GM23338 (cell line): ENCODE data around the gene AGBL5. TPM values are rescaled to one million over a fixed set of nuclear protein-coding genes. Genes with fewer than 3 reads are reported as not detected.

ENCODE experiments used
- ATAC-seq: fragments of 200-7000 bp; cut with Tn5 transposase; 3 replicates; pipeline ENCODE4 v1.9.1; 2020
- DNase-seq: peaks from one replicate; pipeline ENCODE4 v3.0.0-alpha.2; 2015; ENCODE audit warnings: low spot score
- H2AFZ ChIP-seq: fragments of 200-600 bp; sonication (generic); 2 replicates; pipeline ENCODE4 v1.8.0; 2016; ENCODE audit warnings: antibody characterized with exemption, mild to moderate bottlenecking, moderate library complexity
- H3F3A ChIP-seq: fragments of 200-600 bp; sonication (generic); replicated peaks from 2 replicates; pipeline ENCODE4 v1.8.0; 2017; ENCODE audit warnings: antibody characterized with exemption, mixed run types, low read depth
- H3K27ac ChIP-seq: fragments of 200-600 bp; sonication (generic); 2 replicates; pipeline ENCODE4 v1.6.1; 2016; ENCODE audit warnings: low read depth
- H3K27me3 ChIP-seq: fragments of 200-600 bp; sonication (generic); 2 replicates; pipeline ENCODE4 v1.8.0; 2016; ENCODE audit warnings: mild to moderate bottlenecking, mixed run types, moderate library complexity; ENCODE audit not compliant: insufficient read depth
- H3K36me3 ChIP-seq: fragments of 200-600 bp; sonication (generic); 2 replicates; pipeline ENCODE4 v1.8.0; 2016; ENCODE audit warnings: mild to moderate bottlenecking; ENCODE audit not compliant: insufficient read depth
- H3K4me1 ChIP-seq: fragments of 200-600 bp; sonication (generic); 2 replicates; pipeline ENCODE4 v1.8.0; 2016; ENCODE audit warnings: mild to moderate bottlenecking, moderate library complexity; ENCODE audit not compliant: insufficient read depth
- H3K4me2 ChIP-seq: fragments of 200-600 bp; sonication (generic); 2 replicates; pipeline ENCODE4 v1.7.1; 2017; ENCODE audit warnings: mixed run types
- H3K4me3 ChIP-seq: fragments of 200-600 bp; sonication (generic); 2 replicates; pipeline ENCODE4 v1.6.1; 2016; ENCODE audit warnings: mixed run types
- H3K79me2 ChIP-seq: fragments of 200-600 bp; sonication (generic); replicated peaks from 2 replicates; pipeline ENCODE4 v1.8.0; 2017; ENCODE audit warnings: mild to moderate bottlenecking; ENCODE audit not compliant: insufficient read depth
- H3K9me2 ChIP-seq: fragments of 200-600 bp; sonication (generic); 2 replicates; pipeline ENCODE4 v1.8.0; 2017; ENCODE audit not compliant: insufficient read depth
- H4K20me1 ChIP-seq: fragments of 200-600 bp; sonication (generic); replicated peaks from 2 replicates; pipeline ENCODE4 v1.8.0; 2017; ENCODE audit warnings: mild to moderate bottlenecking; ENCODE audit not compliant: insufficient read depth
- H3K27ac Mint-ChIP-seq: 2 replicates; pipeline ENCODE4 v1.8.0; 2020; ENCODE audit warnings: inconsistent platforms, mild to moderate bottlenecking, moderate library complexity, mixed read lengths
- H3K27me3 Mint-ChIP-seq: 3 replicates; pipeline ENCODE4 v1.8.0; 2022; ENCODE audit warnings: low read depth, mild to moderate bottlenecking, moderate library complexity, mixed read lengths, inconsistent platforms; ENCODE audit not compliant: insufficient read depth, poor library complexity
- H3K36me3 Mint-ChIP-seq: 3 replicates; pipeline ENCODE4 v1.8.0; 2021; ENCODE audit warnings: low read depth, mild to moderate bottlenecking, inconsistent platforms, moderate library complexity, mixed read lengths
- H3K4me1 Mint-ChIP-seq: 3 replicates; pipeline ENCODE4 v1.8.0; 2020; ENCODE audit warnings: mild to moderate bottlenecking, inconsistent platforms, mixed read lengths
- H3K4me3 Mint-ChIP-seq: 3 replicates; pipeline ENCODE4 v1.8.0; 2021; ENCODE audit warnings: moderate library complexity, mild to moderate bottlenecking, inconsistent platforms, mixed read lengths
- H3K9me3 Mint-ChIP-seq: 3 replicates; pipeline ENCODE4 v1.8.0; 2020; ENCODE audit warnings: moderate library complexity, mild to moderate bottlenecking, inconsistent platforms, mixed read lengths
- CREB1 ChIP-seq: fragments of 250-450 bp; sonication (Bioruptor Pico); IDR thresholded peaks from 2 replicates; pipeline ENCODE4 v1.5.0; 2020; ENCODE audit warnings: low read depth, mild to moderate bottlenecking, moderate library complexity
- CTCF ChIP-seq, 2 experiments: fragments of 200-600 bp in 1 of 2; sonication (generic) in 1 of 2; conservative IDR thresholded peaks; 2 replicates each; pipeline versions ENCODE4 v1.5.1 to v1.6.1; 2016 to 2017; ENCODE audit warnings: antibody characterized with exemption in 2 of 2, low read depth in 2 of 2, mild to moderate bottlenecking in 2 of 2, moderate library complexity in 1 of 2
- ETS1 ChIP-seq: IDR thresholded peaks from 2 replicates; pipeline ENCODE4 v1.6.1; 2016; ENCODE audit warnings: antibody characterized with exemption
- EZH2 ChIP-seq: fragments of 200-600 bp; sonication (generic); IDR thresholded peaks from one replicate; pipeline ENCODE4 v1.8.0; 2017; ENCODE audit warnings: antibody characterized with exemption, mild to moderate bottlenecking, low read depth; ENCODE audit not compliant: unreplicated experiment
- NANOG ChIP-seq: IDR thresholded peaks from 2 replicates; pipeline ENCODE4 v1.6.1; 2016; ENCODE audit warnings: antibody characterized with exemption, borderline replicate concordance
- REST ChIP-seq: IDR thresholded peaks from one replicate; pipeline ENCODE4 v1.6.1; 2018; ENCODE audit warnings: antibody characterized with exemption; ENCODE audit not compliant: unreplicated experiment
- STAT1 ChIP-seq: IDR thresholded peaks from one replicate; pipeline ENCODE4 v1.6.1; 2016; ENCODE audit warnings: antibody characterized with exemption; ENCODE audit not compliant: unreplicated experiment
- ZNF114 ChIP-seq: fragments of 250-450 bp; sonication (Bioruptor Pico); IDR thresholded peaks from 2 replicates; pipeline ENCODE4 v1.5.0; 2020; ENCODE audit warnings: mild to moderate bottlenecking, moderate library complexity
- ZNF331 ChIP-seq: fragments of 250-450 bp; sonication (Bioruptor Pico); IDR thresholded peaks from 2 replicates; pipeline ENCODE4 v1.5.0; 2020; ENCODE audit warnings: low read depth, mild to moderate bottlenecking, moderate library complexity
- ZNF462 ChIP-seq: fragments of 250-450 bp; sonication (Bioruptor Pico); IDR thresholded peaks from 2 replicates; pipeline ENCODE4 v1.5.0; 2020; ENCODE audit warnings: mild to moderate bottlenecking, moderate library complexity
- polyA plus RNA-seq: library from polyadenylated mRNA; unstranded; fragments of >200 nt; fragmentation: Nextera tagmentation; extraction: Ambion mirVana; gene quantifications from 2 replicates; pipeline ENCODE4 v1.2.1, GENCODE V29; 2016
- total RNA-seq: library from RNA; depleted of rRNA; stranded (reverse); fragments of >200 nt; shearing (Covaris generic); gene quantifications from 2 replicates; pipeline ENCODE4 v1.2.3, GENCODE V29; 2014

AGBL5 gene
- total and polyA plus RNA-seq, 2 experiments from 2014 or later, result 17.9 to 31.3 TPM

- Mint-ChIP-seq H3K4me1 (peaks cover 3% of the 10 kb centered on the region; the same call in 1 of the 3 replicates), H3K4me3 (no peak overlapping the region), H3K36me3 (no peaks in the 10 kb centered on the region; the same call in 2 of the 3 replicates), H3K27me3 (peaks cover 13% of the 10 kb centered on the region), H3K27ac (no peak overlapping the region), H3K9me3 (no peaks in the 10 kb centered on the region)
- Histone ChIP-seq H3F3A (no peaks in the 10 kb centered on the region), H3K4me1 (no peaks in the 10 kb centered on the region), H2AFZ (no peak overlapping the region), H3K79me2 (no peaks in the 10 kb centered on the region), H3K4me3 (no peak overlapping the region), H4K20me1 (no peaks in the 10 kb centered on the region), H3K36me3 (no peaks in the 10 kb centered on the region), H3K4me2 (no peak overlapping the region), H3K27ac (no peak overlapping the region), H3K27me3 (no peaks in the 10 kb centered on the region), H3K9me2 (no peaks in the 10 kb centered on the region)
- ATAC-seq (peak; percentile 33), DNase-seq (no peak)
- TF ChIP-seq REST (no peak), ZNF114 (CRISPR knock-in tag) (no peak), CTCF (conservative IDR thresholded peaks at IDR 0.05; ENCODE audit: low read depth in 2 of 2) (0 out of 4 replicates have a peak, but pooled peaks of 1 of the 2 experiments have one; percentile 5)
These were observed 50.9 kb downstream of the AGBL5 start for GRCh38 chr2:27102329-27102728.

- H3K4me3 ChIP-seq, result no peak overlapping the region
- no peak overlapping the region for H3K27ac ChIP-seq
- Mint-ChIP-seq H3K9me3 (no peaks in the 10 kb centered on the region), H3K36me3 (no peaks in the 10 kb centered on the region), H3K4me3 (no peak overlapping the region), H3K4me1 (peaks cover 2% of the 10 kb centered on the region; the same call in 1 of the 3 replicates), H3K27ac (no peak overlapping the region), H3K27me3 (peaks cover 6% of the 10 kb centered on the region)
- DNase-seq (no peak), ATAC-seq (no peak)
- H3F3A ChIP-seq, result no peaks in the 10 kb centered on the region
- H4K20me1 ChIP-seq, result no peaks in the 10 kb centered on the region
- no peaks in the 10 kb centered on the region for H3K36me3 ChIP-seq
- H3K9me2 ChIP-seq, result no peaks in the 10 kb centered on the region
- no peak overlapping the region for H2AFZ ChIP-seq
- H3K4me2 ChIP-seq, result no peak overlapping the region
- H3K79me2 ChIP-seq, result no peaks in the 10 kb centered on the region
- H3K4me1 ChIP-seq, result no peaks in the 10 kb centered on the region
- no peaks in the 10 kb centered on the region for H3K27me3 ChIP-seq
- no peak for TF ChIP-seq EZH2
- no peak for TF ChIP-seq CREB1 (CRISPR knock-in tag)
- no peak for TF ChIP-seq STAT1
- TF ChIP-seq ZNF462 (CRISPR knock-in tag), result no peak
- no peak for TF ChIP-seq ETS1
- TF ChIP-seq NANOG, result no peak
- TF ChIP-seq ZNF331, result no peak
These were observed 54.5 kb downstream of the AGBL5 start for GRCh38 chr2:27105981-27106380.
